Tibial artery (tissue), 4 donors: ENCODE measurements around the gene ZNF217.
"Not testable (repeated sequence)": the region's sequence is repeated elsewhere in the genome, so short reads cannot be mapped to it uniquely, and the experiment has no call there.

Experiments
- DNase-seq, 2 donors: peaks; one replicate each; pipeline ENCODE4 v3.0.0-alpha.2; 2019
- H3K27ac ChIP-seq, 2 donors: fragments of 200-600 bp; sonication (generic) in 1 of 2; 1 replicate in 1 of 2; 2 replicates in 1 of 2; pipeline ENCODE4 v1.5.1; 2018 to 2019; ENCODE audit warnings: mild to moderate bottlenecking in 1 of 2
- H3K27me3 ChIP-seq, 2 donors: fragments of 200-600 bp; sonication (generic) in 1 of 2; one replicate each; pipeline versions ENCODE4 v1.5.1 to v1.6.0; 2016 to 2019
- H3K36me3 ChIP-seq, 3 donors: fragments of 200-600 bp; sonication (generic) in 2 of 3; one replicate each; pipeline ENCODE4 v1.5.1; 2016 to 2019; ENCODE audit warnings: mild to moderate bottlenecking in 2 of 3
- H3K4me1 ChIP-seq, 4 donors: fragments of 200-600 bp; sonication (generic) in 2 of 4; 1 replicate in 3 of 4; 2 replicates in 1 of 4; pipeline ENCODE4 v1.5.1; 2016 to 2019
- H3K4me3 ChIP-seq, 2 donors: fragments of 200-600 bp; sonication (generic) in 1 of 2; 1 replicate in 1 of 2; 2 replicates in 1 of 2; pipeline ENCODE4 v1.5.1; 2018 to 2019; ENCODE audit warnings: mild to moderate bottlenecking in 2 of 2
- H3K9me3 ChIP-seq, 3 donors: fragments of 200-600 bp; sonication (generic) in 1 of 3; one replicate each; pipeline ENCODE4 v1.5.1; 2016 to 2019
- intact Hi-C: fragments of 100-400 bp; cut with DNase I; formaldehyde crosslinking; loops from one replicate; pipeline ENCODE4 v1.15.0; 2023; ENCODE audit warnings: low total_unique reads
- TF ChIP-seq, protein P1 (sequence below), 2 experiments: fragments of 200-600 bp in 1 of 2; fragments of 450-650 bp in 1 of 2; IDR thresholded peaks; one replicate each; pipeline ENCODE4 v1.5.1; 2017 to 2019; ENCODE audit warnings: antibody characterized with exemption in 2 of 2, mild to moderate bottlenecking in 1 of 2, moderate library complexity in 1 of 2

Gene ZNF217

DNA sequence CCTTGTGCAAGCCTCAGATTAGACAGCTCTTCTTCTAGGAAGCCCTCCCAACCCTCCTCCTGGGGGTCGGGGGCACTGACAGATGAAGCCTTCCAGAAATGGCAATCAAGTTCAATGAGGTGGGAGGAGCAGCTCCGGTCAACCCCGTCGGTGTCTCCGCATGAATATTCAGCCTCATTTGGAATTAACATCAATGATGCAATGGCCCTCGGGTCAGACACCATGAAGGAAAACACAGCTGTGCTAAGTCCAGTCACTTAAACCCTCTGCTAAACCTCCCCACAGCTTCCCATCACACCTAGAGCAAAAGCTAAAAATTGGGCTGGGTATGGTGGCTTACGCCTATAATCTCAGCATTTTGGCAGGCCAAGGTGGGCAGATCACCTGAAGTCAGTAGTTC, 36.5 kb downstream of the ZNF217 start:
- H3K9me3 ChIP-seq, result no peaks in the 10 kb centered on the region
- no peaks in the 10 kb centered on the region for H3K4me1 ChIP-seq
- no peak for DNase-seq
- intact Hi-C loops, result no loop called here
- H3K27me3 ChIP-seq, result no peaks in the 10 kb centered on the region
- TF ChIP-seq, protein P1, sequence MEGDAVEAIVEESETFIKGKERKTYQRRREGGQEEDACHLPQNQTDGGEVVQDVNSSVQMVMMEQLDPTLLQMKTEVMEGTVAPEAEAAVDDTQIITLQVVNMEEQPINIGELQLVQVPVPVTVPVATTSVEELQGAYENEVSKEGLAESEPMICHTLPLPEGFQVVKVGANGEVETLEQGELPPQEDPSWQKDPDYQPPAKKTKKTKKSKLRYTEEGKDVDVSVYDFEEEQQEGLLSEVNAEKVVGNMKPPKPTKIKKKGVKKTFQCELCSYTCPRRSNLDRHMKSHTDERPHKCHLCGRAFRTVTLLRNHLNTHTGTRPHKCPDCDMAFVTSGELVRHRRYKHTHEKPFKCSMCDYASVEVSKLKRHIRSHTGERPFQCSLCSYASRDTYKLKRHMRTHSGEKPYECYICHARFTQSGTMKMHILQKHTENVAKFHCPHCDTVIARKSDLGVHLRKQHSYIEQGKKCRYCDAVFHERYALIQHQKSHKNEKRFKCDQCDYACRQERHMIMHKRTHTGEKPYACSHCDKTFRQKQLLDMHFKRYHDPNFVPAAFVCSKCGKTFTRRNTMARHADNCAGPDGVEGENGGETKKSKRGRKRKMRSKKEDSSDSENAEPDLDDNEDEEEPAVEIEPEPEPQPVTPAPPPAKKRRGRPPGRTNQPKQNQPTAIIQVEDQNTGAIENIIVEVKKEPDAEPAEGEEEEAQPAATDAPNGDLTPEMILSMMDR (IDR thresholded peaks at IDR 0.05), result no peak
- no peaks in the 10 kb centered on the region for H3K36me3 ChIP-seq
- no peak overlapping the region for H3K27ac ChIP-seq
- no peak overlapping the region for H3K4me3 ChIP-seq

DNA sequence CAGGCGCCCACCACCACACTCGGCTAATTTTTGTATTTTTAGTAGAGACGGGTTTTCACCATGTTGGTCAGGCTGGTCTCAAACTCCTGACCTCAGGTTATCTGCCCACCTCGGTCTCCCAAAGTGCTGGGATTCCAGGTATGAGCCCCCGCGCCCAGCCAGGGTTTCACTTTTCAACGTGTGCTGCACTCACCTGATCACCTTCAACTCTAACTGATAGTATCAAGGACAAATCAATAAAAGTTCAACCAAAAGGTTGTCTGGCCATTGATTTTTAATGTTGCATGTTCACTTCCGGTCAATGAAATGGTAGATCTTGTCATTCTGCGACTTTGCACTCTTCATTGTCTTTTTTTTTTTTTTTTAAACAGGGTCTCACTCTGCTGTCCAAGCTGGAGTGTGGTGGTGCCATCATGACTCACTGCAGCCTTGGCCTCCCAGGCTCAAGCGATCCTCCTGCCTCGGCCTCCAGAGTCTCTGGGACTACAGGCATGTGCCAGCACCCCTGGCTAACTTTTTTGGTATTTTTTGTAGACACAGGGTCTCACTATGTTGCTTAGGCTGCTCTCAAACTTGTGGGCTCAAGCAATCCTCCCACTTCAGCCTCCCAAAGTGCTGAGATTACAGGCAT, 37.3 kb downstream of the ZNF217 start:
- no peak overlapping the region for H3K4me3 ChIP-seq
- no peaks in the 10 kb centered on the region for H3K9me3 ChIP-seq
- H3K36me3 ChIP-seq, result no peaks in the 10 kb centered on the region
- TF ChIP-seq, protein P1 (IDR thresholded peaks at IDR 0.05), result no peak
- H3K27me3 ChIP-seq, result no peaks in the 10 kb centered on the region
- H3K27ac ChIP-seq, result no peak overlapping the region
- H3K4me1 ChIP-seq, result no peaks in the 10 kb centered on the region
- intact Hi-C loops, result no loop called here
- no peak for DNase-seq

DNA sequence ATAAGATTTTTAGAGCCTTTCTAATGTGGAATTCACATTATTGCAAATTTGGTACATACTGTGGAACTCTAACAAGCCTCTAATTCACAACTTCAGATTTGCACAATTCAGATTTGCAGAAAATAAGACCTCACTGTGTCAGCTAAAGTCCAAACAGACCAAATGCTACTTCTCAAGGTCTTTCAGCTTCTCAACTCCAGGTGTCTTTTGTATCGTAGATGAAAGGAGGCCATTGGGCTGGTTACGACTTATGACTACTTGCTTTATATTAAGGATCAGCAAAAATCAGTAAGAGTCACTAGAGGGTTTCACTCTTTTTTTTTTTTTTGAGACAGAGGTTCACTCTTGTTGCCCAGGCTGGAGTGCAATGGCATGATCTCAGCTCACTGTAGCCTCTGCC, 37.8 kb downstream of the ZNF217 start:
- TF ChIP-seq, protein P1 (IDR thresholded peaks at IDR 0.05), result no peak
- intact Hi-C loops, result no loop called here
- Histone ChIP-seq H3K27me3 (no peaks in the 10 kb centered on the region), H3K4me1 (no peaks in the 10 kb centered on the region), H3K36me3 (no peaks in the 10 kb centered on the region), H3K4me3 (no peak overlapping the region), H3K9me3 (no peaks in the 10 kb centered on the region), H3K27ac (no peak overlapping the region)
- DNase-seq, result no peak

DNA sequence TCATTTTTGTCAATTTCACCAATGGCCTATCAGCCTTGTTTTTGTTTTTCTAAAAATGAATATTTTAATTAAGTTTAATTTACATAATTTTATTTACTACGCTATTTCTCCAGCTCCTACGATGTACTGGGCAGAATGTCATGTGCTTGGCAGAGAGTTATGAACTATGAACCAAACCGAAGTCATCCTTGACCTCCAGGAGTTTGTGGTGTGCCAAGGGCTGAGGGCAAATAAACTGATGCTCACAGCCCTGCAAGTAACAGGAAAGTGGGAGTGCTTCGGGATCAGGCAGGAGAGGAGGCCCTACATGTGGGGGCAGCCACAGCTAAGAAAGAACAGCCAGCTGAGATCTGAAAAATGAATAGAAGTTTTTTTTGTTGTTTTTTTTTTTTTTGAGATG, 38.6 kb downstream of the ZNF217 start:
- Histone ChIP-seq H3K27me3 (no peaks in the 10 kb centered on the region), H3K4me3 (no peak overlapping the region), H3K36me3 (no peaks in the 10 kb centered on the region), H3K4me1 (no peaks in the 10 kb centered on the region), H3K9me3 (no peaks in the 10 kb centered on the region), H3K27ac (no peak overlapping the region)
- intact Hi-C loops, result no loop called here
- TF ChIP-seq, protein P1 (IDR thresholded peaks at IDR 0.05), result no peak
- no peak for DNase-seq

DNA sequence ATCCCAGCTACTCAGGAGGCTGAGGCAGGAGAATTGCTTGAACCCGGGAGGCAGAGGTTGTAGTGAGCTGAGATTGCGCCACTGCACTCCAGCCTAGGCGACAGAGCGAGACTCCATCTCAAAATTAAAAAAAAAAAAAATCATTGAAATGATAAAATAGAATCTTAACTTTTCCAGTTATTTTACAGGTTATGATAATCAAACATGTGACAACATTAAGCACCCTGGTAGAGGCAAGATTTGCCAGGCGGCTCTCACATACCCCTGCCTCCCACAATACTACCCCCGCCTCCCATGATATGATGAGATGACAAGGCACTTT, 41.1 kb downstream of the ZNF217 start:
- not testable (repeated sequence) for H3K4me3 ChIP-seq, H3K27me3 ChIP-seq

DNA sequence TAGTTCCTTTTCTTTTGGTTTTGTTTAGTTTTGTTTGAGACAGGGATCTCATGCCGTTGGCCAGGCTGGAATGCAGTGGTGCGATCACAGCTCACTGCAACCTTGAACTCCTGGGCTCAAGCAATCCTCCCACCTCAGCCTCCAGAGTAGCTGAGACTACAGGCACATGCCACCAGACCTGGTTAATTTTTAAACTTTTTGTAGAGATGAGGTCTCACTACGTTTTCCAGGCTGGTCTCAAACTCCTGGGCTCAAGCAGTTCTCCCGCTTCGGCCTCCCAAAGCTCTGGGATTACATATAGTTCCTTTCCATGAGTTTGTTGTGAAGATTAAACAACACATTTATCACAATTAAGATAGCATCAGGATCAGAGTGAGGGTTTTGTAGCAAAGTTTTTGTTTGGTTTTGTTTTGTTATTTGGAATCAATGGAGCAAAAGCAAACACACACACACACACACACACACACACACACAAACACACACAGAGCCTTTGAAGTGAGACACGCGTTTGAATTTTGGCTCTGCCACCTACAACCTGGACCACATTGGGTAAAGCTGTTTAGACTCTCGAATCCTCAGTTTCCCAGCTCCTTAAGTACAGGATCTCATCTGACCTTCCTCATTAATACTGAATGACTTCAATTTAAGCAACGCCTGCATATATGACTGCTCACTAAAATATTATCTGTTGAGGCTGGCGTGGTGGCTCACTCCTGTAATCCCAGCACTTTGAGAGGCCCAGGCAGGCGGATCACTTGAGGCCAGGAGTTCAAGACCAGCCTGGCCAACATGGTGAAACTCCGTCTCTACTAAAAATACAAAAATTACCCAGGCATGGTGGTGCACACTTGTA, 41.7 kb downstream of the ZNF217 start:
- H3K9me3 ChIP-seq, H3K36me3 ChIP-seq, H3K27ac ChIP-seq, H3K4me3 ChIP-seq, intact Hi-C loops, DNase-seq, H3K27me3 ChIP-seq, H3K4me1 ChIP-seq: not testable (repeated sequence)

More for the DNA sequence above, 41.1 kb downstream of the ZNF217 start:
- H3K4me1 ChIP-seq, H3K9me3 ChIP-seq, H3K27ac ChIP-seq, intact Hi-C loops, H3K36me3 ChIP-seq, DNase-seq: not testable (repeated sequence)
